GM23338 (cell line): Measurements from ENCODE around the gene SCGB1C2. TPM values are rescaled to one million over a fixed set of nuclear protein-coding genes. Genes with fewer than 3 reads are reported as not detected.

Experiments
- ATAC-seq: fragments of 200-7000 bp; cut with Tn5 transposase; 3 replicates; pipeline ENCODE4 v1.9.1; 2020
- DNase-seq: peaks from one replicate; pipeline ENCODE4 v3.0.0-alpha.2; 2015; ENCODE audit warnings: low spot score
- H2AFZ ChIP-seq: fragments of 200-600 bp; sonication (generic); 2 replicates; pipeline ENCODE4 v1.8.0; 2016; ENCODE audit warnings: antibody characterized with exemption, mild to moderate bottlenecking, moderate library complexity
- H3F3A ChIP-seq: fragments of 200-600 bp; sonication (generic); replicated peaks from 2 replicates; pipeline ENCODE4 v1.8.0; 2017; ENCODE audit warnings: antibody characterized with exemption, mixed run types, low read depth
- H3K27ac ChIP-seq: fragments of 200-600 bp; sonication (generic); 2 replicates; pipeline ENCODE4 v1.6.1; 2016; ENCODE audit warnings: low read depth
- H3K27me3 ChIP-seq: fragments of 200-600 bp; sonication (generic); 2 replicates; pipeline ENCODE4 v1.8.0; 2016; ENCODE audit warnings: mild to moderate bottlenecking, mixed run types, moderate library complexity; ENCODE audit not compliant: insufficient read depth
- H3K36me3 ChIP-seq: fragments of 200-600 bp; sonication (generic); 2 replicates; pipeline ENCODE4 v1.8.0; 2016; ENCODE audit warnings: mild to moderate bottlenecking; ENCODE audit not compliant: insufficient read depth
- H3K4me1 ChIP-seq: fragments of 200-600 bp; sonication (generic); 2 replicates; pipeline ENCODE4 v1.8.0; 2016; ENCODE audit warnings: mild to moderate bottlenecking, moderate library complexity; ENCODE audit not compliant: insufficient read depth
- H3K4me2 ChIP-seq: fragments of 200-600 bp; sonication (generic); 2 replicates; pipeline ENCODE4 v1.7.1; 2017; ENCODE audit warnings: mixed run types
- H3K4me3 ChIP-seq: fragments of 200-600 bp; sonication (generic); 2 replicates; pipeline ENCODE4 v1.6.1; 2016; ENCODE audit warnings: mixed run types
- H3K79me2 ChIP-seq: fragments of 200-600 bp; sonication (generic); replicated peaks from 2 replicates; pipeline ENCODE4 v1.8.0; 2017; ENCODE audit warnings: mild to moderate bottlenecking; ENCODE audit not compliant: insufficient read depth
- H3K9me2 ChIP-seq: fragments of 200-600 bp; sonication (generic); 2 replicates; pipeline ENCODE4 v1.8.0; 2017; ENCODE audit not compliant: insufficient read depth
- H4K20me1 ChIP-seq: fragments of 200-600 bp; sonication (generic); replicated peaks from 2 replicates; pipeline ENCODE4 v1.8.0; 2017; ENCODE audit warnings: mild to moderate bottlenecking; ENCODE audit not compliant: insufficient read depth
- H3K27ac Mint-ChIP-seq: 2 replicates; pipeline ENCODE4 v1.8.0; 2020; ENCODE audit warnings: inconsistent platforms, mild to moderate bottlenecking, moderate library complexity, mixed read lengths
- H3K27me3 Mint-ChIP-seq: 3 replicates; pipeline ENCODE4 v1.8.0; 2022; ENCODE audit warnings: low read depth, mild to moderate bottlenecking, moderate library complexity, mixed read lengths, inconsistent platforms; ENCODE audit not compliant: insufficient read depth, poor library complexity
- H3K36me3 Mint-ChIP-seq: 3 replicates; pipeline ENCODE4 v1.8.0; 2021; ENCODE audit warnings: low read depth, mild to moderate bottlenecking, inconsistent platforms, moderate library complexity, mixed read lengths
- H3K4me1 Mint-ChIP-seq: 3 replicates; pipeline ENCODE4 v1.8.0; 2020; ENCODE audit warnings: mild to moderate bottlenecking, inconsistent platforms, mixed read lengths
- H3K4me3 Mint-ChIP-seq: 3 replicates; pipeline ENCODE4 v1.8.0; 2021; ENCODE audit warnings: moderate library complexity, mild to moderate bottlenecking, inconsistent platforms, mixed read lengths
- H3K9me3 Mint-ChIP-seq: 3 replicates; pipeline ENCODE4 v1.8.0; 2020; ENCODE audit warnings: moderate library complexity, mild to moderate bottlenecking, inconsistent platforms, mixed read lengths
- CTCF ChIP-seq, 2 experiments: fragments of 200-600 bp in 1 of 2; sonication (generic) in 1 of 2; conservative IDR thresholded peaks; 2 replicates each; pipeline versions ENCODE4 v1.5.1 to v1.6.1; 2016 to 2017; ENCODE audit warnings: antibody characterized with exemption in 2 of 2, low read depth in 2 of 2, mild to moderate bottlenecking in 2 of 2, moderate library complexity in 1 of 2
- ETS1 ChIP-seq: IDR thresholded peaks from 2 replicates; pipeline ENCODE4 v1.6.1; 2016; ENCODE audit warnings: antibody characterized with exemption
- EZH2phosphoT487 ChIP-seq: fragments of 200-600 bp; sonication (generic); IDR thresholded peaks from one replicate; pipeline ENCODE4 v1.8.1; 2018; ENCODE audit warnings: antibody characterized with exemption; ENCODE audit not compliant: unreplicated experiment
- NANOG ChIP-seq: IDR thresholded peaks from 2 replicates; pipeline ENCODE4 v1.6.1; 2016; ENCODE audit warnings: antibody characterized with exemption, borderline replicate concordance
- STAT1 ChIP-seq: IDR thresholded peaks from one replicate; pipeline ENCODE4 v1.6.1; 2016; ENCODE audit warnings: antibody characterized with exemption; ENCODE audit not compliant: unreplicated experiment
- ZNF114 ChIP-seq: fragments of 250-450 bp; sonication (Bioruptor Pico); IDR thresholded peaks from 2 replicates; pipeline ENCODE4 v1.5.0; 2020; ENCODE audit warnings: mild to moderate bottlenecking, moderate library complexity
- ZNF331 ChIP-seq: fragments of 250-450 bp; sonication (Bioruptor Pico); IDR thresholded peaks from 2 replicates; pipeline ENCODE4 v1.5.0; 2020; ENCODE audit warnings: low read depth, mild to moderate bottlenecking, moderate library complexity
- polyA plus RNA-seq: library from polyadenylated mRNA; unstranded; fragments of >200 nt; fragmentation: Nextera tagmentation; extraction: Ambion mirVana; gene quantifications from 2 replicates; pipeline ENCODE4 v1.2.1, GENCODE V29; 2016
- total RNA-seq: library from RNA; depleted of rRNA; stranded (reverse); fragments of >200 nt; shearing (Covaris generic); gene quantifications from 2 replicates; pipeline ENCODE4 v1.2.3, GENCODE V29; 2014
- TF ChIP-seq, protein P1 (sequence below): IDR thresholded peaks from one replicate; pipeline ENCODE4 v1.6.1; 2018; ENCODE audit warnings: antibody characterized with exemption; ENCODE audit not compliant: unreplicated experiment

Gene SCGB1C2
- total and polyA plus RNA-seq, 2 experiments from 2014 or later = not detected

GRCh38 chr17:151004-151403, 13.6 kb downstream of the SCGB1C2 start (continued):
- no peak for TF ChIP-seq CTCF (conservative IDR thresholded peaks at IDR 0.05; ENCODE audit: low read depth in 2 of 2)
- no peak for TF ChIP-seq ZNF114 (CRISPR knock-in tag)

DNA sequence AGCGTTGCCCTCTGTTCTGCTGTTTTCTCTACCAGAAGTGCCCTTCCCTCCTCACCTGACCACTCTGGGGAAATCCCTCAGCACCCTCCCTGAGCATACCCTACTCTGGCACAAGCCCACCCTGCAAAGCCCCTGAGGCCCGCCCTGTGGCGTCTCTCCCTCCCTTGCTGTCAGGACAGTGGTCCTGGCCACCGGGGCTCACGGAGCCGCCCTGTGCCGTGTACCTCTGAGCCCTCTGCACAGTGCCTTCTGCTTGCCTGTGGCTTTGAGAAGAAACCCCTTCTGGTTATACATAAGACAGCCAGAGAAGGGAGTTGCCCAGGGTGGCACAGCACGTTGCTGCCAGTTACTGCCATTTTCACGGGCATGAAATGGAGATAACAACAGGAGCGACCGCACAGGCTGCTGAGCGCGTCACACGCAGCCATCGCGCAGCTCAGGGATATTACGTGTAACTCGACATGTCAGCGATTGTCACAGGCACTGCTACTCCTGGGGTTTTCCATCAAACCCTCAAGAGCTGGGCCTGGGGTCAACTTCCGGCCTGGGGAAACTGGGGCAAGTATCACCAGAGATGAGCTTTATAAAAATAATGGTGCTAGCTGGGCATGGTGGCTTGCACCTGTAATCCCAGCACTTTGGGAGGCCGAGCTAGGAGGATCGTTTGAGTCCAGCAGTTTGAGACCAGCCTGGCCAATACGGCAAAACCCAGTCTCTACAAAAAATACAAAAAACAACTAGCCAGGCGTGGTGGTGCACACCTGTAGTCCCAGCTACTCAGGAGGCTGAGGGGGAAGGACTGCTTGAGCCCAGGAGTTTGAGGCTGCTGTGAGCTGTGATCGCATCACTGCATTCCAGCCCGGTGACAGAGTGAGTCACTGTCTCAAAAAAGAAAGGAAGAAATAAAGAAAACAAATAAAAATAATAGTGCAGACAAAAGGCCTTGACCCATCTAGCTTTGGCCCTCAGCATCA, 14.8 kb downstream of the SCGB1C2 start:
- Mint-ChIP-seq H3K4me3 (no peak overlapping the region), H3K36me3 (no peaks in the 10 kb centered on the region; the same call in 2 of the 3 replicates), H3K9me3 (no peaks in the 10 kb centered on the region), H3K27ac (no peak overlapping the region; the same call in 1 of the 2 replicates), H3K27me3 (peaks cover 3% of the 10 kb centered on the region), H3K4me1 (no peaks in the 10 kb centered on the region)
- Histone ChIP-seq H2AFZ (no peak overlapping the region), H3K27me3 (no peaks in the 10 kb centered on the region), H4K20me1 (no peaks in the 10 kb centered on the region), H3F3A (no peaks in the 10 kb centered on the region), H3K36me3 (no peaks in the 10 kb centered on the region), H3K79me2 (no peaks in the 10 kb centered on the region), H3K9me2 (no peaks in the 10 kb centered on the region), H3K4me2 (no peak overlapping the region), H3K4me3 (no peak overlapping the region), H3K27ac (no peak overlapping the region), H3K4me1 (no peaks in the 10 kb centered on the region)
- ATAC-seq (no peak), DNase-seq (no peak)
- TF ChIP-seq ZNF331 (CRISPR knock-in tag) = no peak
- no peak for TF ChIP-seq ZNF114 (CRISPR knock-in tag)
- TF ChIP-seq CTCF (conservative IDR thresholded peaks at IDR 0.05; ENCODE audit: low read depth in 2 of 2) = no peak
- TF ChIP-seq NANOG = no peak
- no peak for TF ChIP-seq EZH2phosphoT487
- TF ChIP-seq, protein P1, sequence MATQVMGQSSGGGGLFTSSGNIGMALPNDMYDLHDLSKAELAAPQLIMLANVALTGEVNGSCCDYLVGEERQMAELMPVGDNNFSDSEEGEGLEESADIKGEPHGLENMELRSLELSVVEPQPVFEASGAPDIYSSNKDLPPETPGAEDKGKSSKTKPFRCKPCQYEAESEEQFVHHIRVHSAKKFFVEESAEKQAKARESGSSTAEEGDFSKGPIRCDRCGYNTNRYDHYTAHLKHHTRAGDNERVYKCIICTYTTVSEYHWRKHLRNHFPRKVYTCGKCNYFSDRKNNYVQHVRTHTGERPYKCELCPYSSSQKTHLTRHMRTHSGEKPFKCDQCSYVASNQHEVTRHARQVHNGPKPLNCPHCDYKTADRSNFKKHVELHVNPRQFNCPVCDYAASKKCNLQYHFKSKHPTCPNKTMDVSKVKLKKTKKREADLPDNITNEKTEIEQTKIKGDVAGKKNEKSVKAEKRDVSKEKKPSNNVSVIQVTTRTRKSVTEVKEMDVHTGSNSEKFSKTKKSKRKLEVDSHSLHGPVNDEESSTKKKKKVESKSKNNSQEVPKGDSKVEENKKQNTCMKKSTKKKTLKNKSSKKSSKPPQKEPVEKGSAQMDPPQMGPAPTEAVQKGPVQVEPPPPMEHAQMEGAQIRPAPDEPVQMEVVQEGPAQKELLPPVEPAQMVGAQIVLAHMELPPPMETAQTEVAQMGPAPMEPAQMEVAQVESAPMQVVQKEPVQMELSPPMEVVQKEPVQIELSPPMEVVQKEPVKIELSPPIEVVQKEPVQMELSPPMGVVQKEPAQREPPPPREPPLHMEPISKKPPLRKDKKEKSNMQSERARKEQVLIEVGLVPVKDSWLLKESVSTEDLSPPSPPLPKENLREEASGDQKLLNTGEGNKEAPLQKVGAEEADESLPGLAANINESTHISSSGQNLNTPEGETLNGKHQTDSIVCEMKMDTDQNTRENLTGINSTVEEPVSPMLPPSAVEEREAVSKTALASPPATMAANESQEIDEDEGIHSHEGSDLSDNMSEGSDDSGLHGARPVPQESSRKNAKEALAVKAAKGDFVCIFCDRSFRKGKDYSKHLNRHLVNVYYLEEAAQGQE = no peak
- TF ChIP-seq ETS1 = no peak
- no peak for TF ChIP-seq STAT1
